KOPT-K1 (cell line): ENCODE results near the gene PDHB.
A peak's percentile ranks its signal among the peaks of the same experiment; 100 is the strongest.
"Not testable (repeated sequence)": the region's sequence is repeated elsewhere in the genome, so short reads cannot be mapped to it uniquely, and the experiment has no call there.

Source experiments
- H3K27ac ChIP-seq: fragments of 200-600 bp; sonication (generic); 2 replicates; pipeline ENCODE4 v1.5.1; 2016; ENCODE audit warnings: antibody characterized with exemption, mild to moderate bottlenecking, low read depth, low read length; ENCODE audit not compliant: poor library complexity, severe bottlenecking
- H3K36me3 ChIP-seq: fragments of 200-600 bp; sonication (generic); 2 replicates; pipeline ENCODE4 v1.5.1; 2017; ENCODE audit warnings: antibody characterized with exemption, mild to moderate bottlenecking, low read length, moderate library complexity; ENCODE audit not compliant: insufficient read depth
- H3K9me3 ChIP-seq: fragments of 200-600 bp; sonication (generic); 2 replicates; pipeline ENCODE4 v1.5.1; 2017; ENCODE audit warnings: antibody characterized with exemption, low read length, mild to moderate bottlenecking; ENCODE audit not compliant: insufficient read depth, poor library complexity, severe bottlenecking

PDHB gene

DNA sequence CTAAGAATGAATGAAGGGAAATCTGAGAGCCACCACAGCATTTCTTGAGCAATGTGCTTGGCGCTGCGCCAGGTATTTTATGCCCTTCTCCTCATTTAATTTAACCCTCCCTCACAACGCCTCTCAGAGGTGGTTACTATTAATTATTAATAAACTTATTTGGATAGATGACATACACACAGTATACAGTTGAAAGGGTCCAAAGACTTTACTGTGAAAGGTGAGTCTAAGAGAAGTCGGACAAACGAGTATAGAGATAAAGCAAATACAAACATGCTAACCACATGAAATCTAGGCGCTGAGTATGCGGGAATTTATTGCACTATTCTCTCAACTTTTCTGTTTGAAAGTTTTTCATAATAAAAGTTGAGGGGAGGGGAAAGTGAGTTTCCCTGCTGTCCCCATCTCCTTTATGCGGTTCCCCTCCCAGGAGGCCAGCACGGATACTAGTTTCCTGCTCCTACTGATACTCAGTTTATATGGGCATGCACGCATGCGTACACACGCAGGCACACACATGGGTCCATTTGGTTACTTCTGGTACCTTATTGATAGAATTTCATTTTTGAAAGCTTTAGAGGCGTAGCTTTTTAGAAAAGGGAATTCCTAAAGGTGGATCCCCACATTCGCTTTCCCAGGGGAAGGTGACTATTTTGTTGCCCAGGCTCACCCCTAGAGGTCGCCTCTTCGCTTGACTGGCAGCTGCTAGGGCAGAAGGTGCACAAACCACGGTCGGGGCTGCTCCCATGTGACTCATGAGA is 29.7 kb upstream of the PDHB start:
- Histone ChIP-seq H3K9me3 (no peaks in the 10 kb centered on the region), H3K27ac (no peak overlapping the region), H3K36me3 (no peaks in the 10 kb centered on the region)

DNA sequence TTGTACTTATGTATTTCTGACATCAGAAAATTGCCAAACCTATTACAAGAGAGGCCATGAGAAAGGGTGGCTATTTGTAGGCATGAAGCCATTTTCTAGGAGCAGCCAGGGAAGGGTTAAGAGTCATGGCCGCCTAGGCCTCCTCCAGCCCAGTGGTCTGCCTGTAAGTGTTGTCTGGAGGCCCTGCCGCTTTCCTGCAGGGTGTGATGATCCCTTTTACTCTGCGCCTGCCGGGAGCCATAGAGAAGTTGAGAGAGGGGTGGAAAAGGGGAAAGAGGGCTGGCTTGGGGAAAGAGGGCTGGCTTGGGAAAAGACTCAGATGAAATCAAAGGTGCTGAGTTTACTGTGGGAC is 29.2 kb upstream of the PDHB start:
- no peak overlapping the region for H3K27ac ChIP-seq
- no peaks in the 10 kb centered on the region for H3K36me3 ChIP-seq
- no peaks in the 10 kb centered on the region for H3K9me3 ChIP-seq

DNA sequence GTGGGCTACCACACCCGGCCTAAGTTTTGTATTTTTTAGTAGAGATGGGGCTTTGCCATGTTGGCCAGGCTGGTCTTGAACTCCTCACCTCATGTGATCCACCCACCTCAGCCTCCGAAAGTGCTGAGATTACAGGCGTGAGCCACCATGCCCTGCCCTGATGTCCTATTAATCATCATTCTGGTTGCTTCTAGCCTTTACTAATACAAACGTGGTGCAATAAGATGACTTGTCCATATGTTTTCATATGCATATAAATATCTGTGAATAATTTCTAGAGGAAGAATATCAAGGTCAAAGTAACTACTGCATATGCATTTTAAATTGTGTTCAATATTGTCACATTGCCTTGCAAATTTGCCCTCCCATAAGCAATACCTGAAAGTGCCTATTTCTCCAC is 25.5 kb upstream of the PDHB start:
- Histone ChIP-seq H3K9me3 (peaks cover 17% of the 10 kb centered on the region), H3K36me3 (no peaks in the 10 kb centered on the region)

DNA sequence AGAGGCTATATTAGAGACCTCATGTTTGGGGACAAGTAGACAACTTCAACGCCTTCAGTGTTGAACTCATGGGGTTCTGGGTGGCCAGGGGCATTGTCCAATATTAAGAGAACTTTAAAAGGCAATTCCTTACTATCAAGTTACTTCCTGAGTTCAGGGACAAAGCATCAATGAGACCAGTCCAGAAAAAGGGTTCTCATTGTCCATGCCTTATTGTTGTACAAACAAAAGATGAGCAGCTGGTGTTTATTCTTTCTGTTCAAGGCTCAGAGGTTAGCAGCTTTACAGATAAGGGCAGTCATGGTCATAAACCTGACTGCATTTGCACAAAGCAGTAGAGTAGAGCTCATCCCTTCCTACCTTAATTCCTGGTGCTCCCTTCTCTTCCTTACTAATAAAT is 18.5 kb upstream of the PDHB start:
- Histone ChIP-seq H3K27ac (no peak overlapping the region), H3K9me3 (peaks cover 32% of the 10 kb centered on the region), H3K36me3 (no peaks in the 10 kb centered on the region)

More for the DNA sequence above, 25.5 kb upstream of the PDHB start:
- no peak overlapping the region for H3K27ac ChIP-seq

DNA sequence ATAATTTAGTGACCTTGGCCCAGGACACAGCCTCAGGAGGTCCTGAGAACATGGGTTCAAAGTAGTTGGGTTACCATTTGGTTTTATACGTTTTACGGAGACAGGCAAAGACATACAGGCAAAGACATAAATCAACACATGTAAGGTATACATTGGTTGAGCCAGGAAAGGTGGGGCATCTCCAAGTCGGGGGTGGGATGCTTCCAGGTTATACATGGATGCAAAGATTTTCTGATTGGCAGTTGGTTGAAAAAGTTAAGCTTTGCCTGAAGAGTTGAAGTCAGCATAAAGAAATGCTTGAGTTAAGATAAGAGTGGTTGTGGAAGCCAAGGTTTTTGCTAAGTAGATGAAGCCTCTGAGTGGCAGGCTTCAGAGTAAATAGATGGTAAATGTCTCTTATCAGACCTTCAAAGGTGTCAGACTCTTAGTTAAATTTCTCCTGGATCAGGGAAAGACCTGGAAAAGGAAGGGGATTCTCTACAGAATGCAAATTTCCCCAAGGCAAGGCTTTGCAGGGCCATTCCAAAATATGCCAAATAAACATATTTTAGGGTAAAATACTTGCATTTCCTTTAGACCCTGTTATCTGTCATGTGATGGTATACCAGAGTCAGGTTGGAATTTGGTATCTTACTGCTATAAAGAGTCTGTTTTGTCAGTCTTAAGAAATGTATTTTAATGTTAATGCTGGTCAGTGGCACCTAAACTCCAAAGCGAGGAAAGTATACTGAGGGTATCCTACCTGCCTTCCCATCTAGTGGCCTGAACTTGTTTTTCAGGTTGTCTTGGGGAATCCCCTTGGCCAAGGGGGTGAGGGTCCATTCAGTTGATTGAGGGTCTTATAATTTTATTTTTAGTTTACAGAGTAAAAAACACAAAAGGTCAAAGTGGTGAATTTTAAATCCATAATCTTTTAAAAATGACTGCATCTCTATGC is 8.2 kb upstream of the PDHB start:
- Histone ChIP-seq H3K27ac (no peak overlapping the region), H3K9me3 (no peaks in the 10 kb centered on the region), H3K36me3 (no peaks in the 10 kb centered on the region)

DNA sequence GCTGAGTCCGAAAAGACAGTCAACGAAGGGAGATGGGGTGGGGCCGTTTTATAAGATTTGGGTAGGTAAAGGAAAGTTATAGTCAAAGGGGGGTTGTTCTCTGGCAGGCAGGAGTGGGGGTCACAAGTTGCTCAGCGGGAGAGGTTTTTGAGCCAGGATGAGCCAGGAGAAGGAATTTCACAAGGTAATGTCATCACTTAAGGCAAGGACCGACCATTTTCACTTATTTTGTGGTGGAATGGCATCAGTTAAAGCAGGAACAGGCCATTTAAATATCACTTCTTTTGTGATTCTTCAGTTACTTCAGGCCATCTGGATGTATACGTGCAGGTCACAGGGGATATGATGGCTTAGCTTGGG is 7.3 kb upstream of the PDHB start:
- not testable (repeated sequence) for H3K9me3 ChIP-seq, H3K27ac ChIP-seq, H3K36me3 ChIP-seq

DNA sequence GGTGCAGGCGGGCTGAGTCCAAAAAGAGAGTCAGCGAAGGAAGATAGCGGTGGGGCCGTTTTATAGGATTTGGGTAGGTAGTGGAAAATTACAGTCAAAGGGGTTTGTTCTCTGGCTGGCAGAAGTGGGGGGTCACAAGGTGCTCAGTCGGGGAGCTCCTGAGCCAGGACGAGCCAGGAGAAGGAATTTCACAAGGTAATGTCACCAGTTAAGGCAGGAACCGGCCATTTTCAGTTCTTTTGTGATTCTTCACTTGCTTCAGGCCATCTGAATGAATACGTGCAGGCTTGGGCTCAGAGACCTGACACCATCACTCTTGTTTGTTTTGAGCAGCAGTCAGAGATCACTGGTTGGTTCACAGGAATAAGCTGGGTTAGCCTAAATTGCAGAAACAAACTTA is 3.6 kb upstream of the PDHB start:
- H3K9me3 ChIP-seq, H3K36me3 ChIP-seq, H3K27ac ChIP-seq: not testable (repeated sequence)

DNA sequence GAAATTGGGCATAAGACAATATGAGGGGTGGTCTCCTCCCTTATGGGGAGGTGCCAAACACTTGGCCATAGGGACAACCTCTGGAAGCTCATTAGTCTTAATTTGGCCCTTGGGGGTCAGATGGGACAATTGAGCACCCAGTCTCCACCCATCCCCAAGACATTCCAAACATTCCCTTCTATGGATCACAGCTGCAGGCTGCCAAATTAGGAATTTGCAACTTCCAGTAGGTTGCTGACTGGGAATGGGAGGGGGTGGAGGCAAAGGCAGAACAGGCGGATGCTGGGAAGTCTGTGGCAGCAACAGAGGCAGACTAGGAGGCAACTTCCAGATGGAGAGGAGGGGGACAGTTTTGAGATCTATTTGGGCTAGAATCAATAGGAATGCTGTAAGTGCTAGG is 1.4 kb upstream of the PDHB start:
- no peaks in the 10 kb centered on the region for H3K9me3 ChIP-seq
- H3K36me3 ChIP-seq = peaks cover 24% of the 10 kb centered on the region
- no peak overlapping the region for H3K27ac ChIP-seq

DNA sequence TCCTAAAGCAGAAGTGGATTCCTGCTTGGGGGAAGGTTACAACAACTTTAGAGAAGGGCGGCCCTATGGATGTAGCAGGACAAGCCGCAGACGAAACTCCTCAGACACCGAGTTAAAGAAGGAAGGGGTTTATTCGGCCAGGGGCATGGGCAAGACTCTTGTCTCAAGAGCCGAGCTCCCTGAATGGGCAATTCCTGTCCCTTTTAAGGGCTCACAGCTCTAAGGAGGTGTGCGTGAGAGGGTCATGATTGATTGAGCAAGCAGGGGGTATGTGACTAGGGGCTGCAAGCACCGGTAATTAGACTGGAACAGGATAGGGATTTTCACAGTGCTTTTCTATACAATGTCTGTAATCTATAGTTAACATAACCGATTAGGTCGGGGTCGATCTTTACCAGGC is 879 bp upstream of the PDHB start:
- Histone ChIP-seq H3K9me3 (no peaks in the 10 kb centered on the region), H3K27ac (no peak overlapping the region), H3K36me3 (peaks cover 29% of the 10 kb centered on the region)

DNA sequence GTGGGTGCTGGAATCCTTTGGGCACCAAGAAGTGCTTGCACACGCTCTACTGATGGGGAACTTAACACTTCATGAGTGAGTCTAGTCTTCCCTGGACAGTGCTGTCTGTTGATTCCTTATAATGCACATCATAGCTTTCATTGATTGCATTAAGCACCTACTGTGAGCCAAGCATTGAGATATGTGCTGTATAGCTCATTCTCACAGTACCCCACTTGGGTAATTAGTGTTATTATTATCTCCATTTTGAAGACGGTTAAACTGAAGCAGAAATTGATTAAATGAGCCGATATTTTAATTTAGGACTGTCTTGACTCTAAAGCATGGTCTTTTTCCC is 504 bp upstream of the PDHB start:
- peak overlapping the region; percentile 38 for H3K27ac ChIP-seq

DNA sequence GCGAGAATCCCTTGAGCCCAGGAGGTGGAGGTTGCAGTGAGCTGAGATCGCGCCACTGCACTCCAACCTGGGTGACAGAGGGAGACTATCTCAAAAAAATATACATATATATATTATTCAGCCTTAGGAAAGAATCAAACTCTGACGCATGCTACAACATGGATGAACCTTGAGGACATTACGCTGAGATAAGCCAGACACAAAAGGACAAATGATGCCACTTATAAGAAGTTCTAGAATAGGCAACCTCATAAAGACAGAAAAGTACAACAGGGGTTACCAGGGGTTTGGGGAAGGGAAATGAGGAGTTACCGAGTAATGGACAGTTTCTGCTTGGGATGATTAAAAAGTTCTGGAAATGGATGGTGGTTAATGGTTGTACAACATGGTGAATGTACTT is 727 bp downstream of the PDHB start:
- H3K36me3 ChIP-seq = peaks cover 45% of the 10 kb centered on the region
- no peaks in the 10 kb centered on the region for H3K9me3 ChIP-seq
- H3K27ac ChIP-seq = peak overlapping the region; percentile 84

More for the DNA sequence above, 504 bp upstream of the PDHB start:
- H3K36me3 ChIP-seq = peaks cover 33% of the 10 kb centered on the region
- no peaks in the 10 kb centered on the region for H3K9me3 ChIP-seq

DNA sequence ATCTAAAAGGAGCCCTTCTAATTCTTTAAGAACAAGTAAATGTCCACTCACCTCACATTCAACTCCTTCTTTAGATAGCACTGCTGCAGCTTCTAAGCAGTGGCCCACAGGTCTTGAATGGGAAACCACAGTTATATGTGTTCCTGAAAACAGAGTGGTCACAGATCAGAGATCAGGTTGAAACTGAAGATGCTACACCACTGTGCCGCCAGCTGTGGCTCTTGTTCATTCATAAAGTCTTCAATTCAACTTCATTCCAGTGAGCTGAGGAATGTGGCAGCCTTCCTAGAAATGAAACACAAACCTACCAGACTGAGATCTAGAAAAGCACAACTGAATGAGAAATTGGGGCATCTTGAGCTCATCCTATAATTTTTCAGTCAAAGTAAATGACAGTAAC is 4.0 kb downstream of the PDHB start:
- peaks cover 78% of the 10 kb centered on the region for H3K36me3 ChIP-seq
- no peak overlapping the region for H3K27ac ChIP-seq
- H3K9me3 ChIP-seq = no peaks in the 10 kb centered on the region

DNA sequence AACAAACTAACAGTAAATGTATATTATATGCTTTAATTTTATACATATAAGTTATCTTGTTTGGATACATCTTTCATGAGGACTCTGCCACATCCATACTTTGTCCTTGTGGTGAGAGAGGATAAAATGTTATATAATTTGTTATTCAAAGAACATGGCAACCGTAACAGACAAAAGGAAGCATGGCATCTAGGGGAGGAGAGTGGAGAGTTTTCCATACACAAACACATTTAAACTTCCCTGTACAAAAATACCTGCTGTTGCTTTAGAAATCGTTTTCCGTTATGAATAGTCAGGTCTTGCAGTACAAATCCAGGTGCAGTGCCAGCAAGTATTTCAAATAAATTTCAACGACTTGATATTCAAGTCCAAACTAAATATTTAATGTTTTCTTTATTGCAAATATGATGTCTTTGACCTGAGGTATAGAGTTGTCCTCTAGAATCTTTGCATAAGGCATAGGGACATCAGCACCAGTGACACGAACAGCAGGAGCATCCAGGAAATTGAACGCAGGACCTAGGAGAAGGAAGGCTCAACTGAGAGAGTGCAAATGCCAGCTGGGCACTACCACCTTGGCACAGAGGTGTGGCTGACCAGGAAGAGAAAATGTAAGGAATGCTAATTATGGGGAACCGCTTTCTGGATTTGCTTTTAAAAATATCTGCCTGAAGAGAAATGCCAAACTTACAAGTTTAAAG is 5.8 kb downstream of the PDHB start:
- Histone ChIP-seq H3K27ac (no peak overlapping the region), H3K9me3 (no peaks in the 10 kb centered on the region), H3K36me3 (peaks cover 96% of the 10 kb centered on the region)

DNA sequence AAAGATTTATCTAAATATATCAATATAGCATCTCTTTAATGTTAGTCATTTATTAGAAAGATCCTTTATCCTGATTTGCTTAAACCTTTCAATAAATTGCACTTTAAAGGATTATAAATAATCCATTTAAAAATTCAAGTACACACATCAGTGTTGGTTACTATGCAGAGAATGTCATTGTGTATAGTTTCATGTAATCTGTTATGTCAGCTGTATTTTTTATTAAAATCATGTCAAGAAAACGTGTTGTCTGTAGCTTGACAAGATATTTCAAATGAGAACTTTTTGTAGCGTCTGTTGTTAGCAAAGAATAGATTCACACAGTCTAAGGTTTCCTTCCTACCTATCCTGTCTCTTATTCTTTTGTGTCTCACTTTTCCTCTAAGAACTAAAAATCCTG is 7.8 kb downstream of the PDHB start:
- Histone ChIP-seq H3K9me3 (no peaks in the 10 kb centered on the region), H3K27ac (no peak overlapping the region), H3K36me3 (peaks cover 100% of the 10 kb centered on the region)

DNA sequence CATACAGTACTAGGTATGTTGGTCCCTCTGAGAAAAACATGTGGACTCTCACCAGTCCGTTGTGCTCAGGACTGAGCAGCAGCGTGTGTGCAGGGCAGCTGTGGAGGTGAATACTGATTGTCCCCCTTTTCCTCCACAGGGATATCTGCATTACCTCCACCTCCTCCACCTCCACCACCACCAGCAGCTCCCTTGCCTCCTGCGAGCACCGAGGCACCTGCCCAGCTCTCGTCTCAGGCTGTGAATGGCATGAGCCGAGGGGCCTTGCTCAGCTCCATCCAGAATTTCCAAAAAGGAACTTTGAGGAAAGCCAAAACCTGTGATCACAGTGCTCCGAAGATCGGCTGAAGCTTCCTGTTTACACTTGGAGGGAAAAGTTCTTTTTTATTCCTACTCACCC is 9.0 kb downstream of the PDHB start:
- H3K9me3 ChIP-seq = no peaks in the 10 kb centered on the region
- peaks cover 100% of the 10 kb centered on the region for H3K36me3 ChIP-seq
- no peak overlapping the region for H3K27ac ChIP-seq
